Measurements from ENCODE around the gene LTO1.
"Not testable (repeated sequence)": the region's sequence is repeated elsewhere in the genome, so short reads cannot be mapped to it uniquely, and the experiment has no call there.

Gene LTO1

GRCh38 chr11:69700278-69701140, 25.4 kb upstream of the LTO1 start:
- DNase-seq (ENCODE audit: low read depth, low spot score): no peak

- DNase-seq (ENCODE audit: low read depth, low spot score): no peak
These were observed 24.1 kb upstream of the LTO1 start for GRCh38 chr11:69699213-69699612.

- DNase-seq (ENCODE audit: low read depth, low spot score): no peak
These were observed 23.2 kb upstream of the LTO1 start for GRCh38 chr11:69698362-69698761.

- no peak for DNase-seq (ENCODE audit: low read depth, low spot score)
These were observed 22.7 kb upstream of the LTO1 start for GRCh38 chr11:69697861-69698260.

GRCh38 chr11:69697469-69697843, 22.3 kb upstream of the LTO1 start:
- no peak for DNase-seq (ENCODE audit: low read depth, low spot score)

- DNase-seq (ENCODE audit: low read depth, low spot score): no peak
These were observed 21.8 kb upstream of the LTO1 start for GRCh38 chr11:69696749-69697468.

GRCh38 chr11:69695995-69696394, 20.8 kb upstream of the LTO1 start:
- not testable (repeated sequence) for DNase-seq (ENCODE audit: low read depth, low spot score)

GRCh38 chr11:69695581-69695980, 20.4 kb upstream of the LTO1 start:
- DNase-seq (ENCODE audit: low read depth, low spot score): no peak

- DNase-seq (ENCODE audit: low read depth, low spot score): no peak
These were observed 19.6 kb upstream of the LTO1 start for GRCh38 chr11:69694781-69695180.

- no peak for DNase-seq (ENCODE audit: low read depth, low spot score)
These were observed 17.3 kb upstream of the LTO1 start for GRCh38 chr11:69692422-69692821.

- no peak for DNase-seq (ENCODE audit: low read depth, low spot score)
These were observed 16.3 kb upstream of the LTO1 start for GRCh38 chr11:69691463-69691862.

GRCh38 chr11:69689484-69690319, 14.5 kb upstream of the LTO1 start:
- no peak for DNase-seq (ENCODE audit: low read depth, low spot score)

GRCh38 chr11:69687969-69688771, 13.0 kb upstream of the LTO1 start:
- DNase-seq (ENCODE audit: low read depth, low spot score): not testable (repeated sequence)

- no peak for DNase-seq (ENCODE audit: low read depth, low spot score)
These were observed 11.7 kb upstream of the LTO1 start for GRCh38 chr11:69686856-69687255.

- no peak for DNase-seq (ENCODE audit: low read depth, low spot score)
These were observed 11.3 kb upstream of the LTO1 start for GRCh38 chr11:69686452-69686851.

GRCh38 chr11:69685348-69685747, 10.2 kb upstream of the LTO1 start:
- no peak for DNase-seq (ENCODE audit: low read depth, low spot score)

- DNase-seq (ENCODE audit: low read depth, low spot score): no peak
These were observed 9.5 kb upstream of the LTO1 start for GRCh38 chr11:69684651-69685050.

- no peak for DNase-seq (ENCODE audit: low read depth, low spot score)
These were observed 8.7 kb upstream of the LTO1 start for GRCh38 chr11:69683764-69684333.

GRCh38 chr11:69682681-69683326, 7.7 kb upstream of the LTO1 start:
- no peak for DNase-seq (ENCODE audit: low read depth, low spot score)

GRCh38 chr11:69682221-69682620, 7.1 kb upstream of the LTO1 start:
- DNase-seq (ENCODE audit: low read depth, low spot score): no peak
